COLO829 (cell line): ENCODE data around the gene PGM5.
A peak's percentile ranks its signal among the peaks of the same experiment; 100 is the strongest.

ENCODE experiments used
- DNase-seq: peaks from one replicate; pipeline ENCODE4 v3.0.0; 2012; ENCODE audit warnings: low spot score

Gene PGM5

GRCh38 chr9:68497629-68498028, 141.2 kb downstream of the PGM5 start:
- DNase-seq = no peak

GRCh38 chr9:68498816-68499215, 142.4 kb downstream of the PGM5 start:
- DNase-seq = no peak

- peak; percentile 68 for DNase-seq
Measured at GRCh38 chr9:68500457-68501381, 144.3 kb downstream of the PGM5 start.

- no peak for DNase-seq
Measured at GRCh38 chr9:68502279-68502678, 145.9 kb downstream of the PGM5 start.

GRCh38 chr9:68505681-68506409, 149.4 kb downstream of the PGM5 start:
- DNase-seq = no peak

- no peak for DNase-seq
Measured at GRCh38 chr9:68506551-68506950, 150.1 kb downstream of the PGM5 start.

- DNase-seq = peak; percentile 35
Measured at GRCh38 chr9:68507130-68507805, 150.9 kb downstream of the PGM5 start.

GRCh38 chr9:68507806-68508145, 151.4 kb downstream of the PGM5 start:
- no peak for DNase-seq

GRCh38 chr9:68508547-68508946, 152.1 kb downstream of the PGM5 start:
- DNase-seq = no peak

- DNase-seq = no peak
Measured at GRCh38 chr9:68509689-68510088, 153.3 kb downstream of the PGM5 start.

GRCh38 chr9:68513385-68513784, 157.0 kb downstream of the PGM5 start:
- DNase-seq = no peak

GRCh38 chr9:68513981-68514380, 157.6 kb downstream of the PGM5 start:
- DNase-seq = no peak

GRCh38 chr9:68515326-68516017, 159.1 kb downstream of the PGM5 start:
- DNase-seq = no peak

GRCh38 chr9:68522131-68522530, 165.7 kb downstream of the PGM5 start:
- no peak for DNase-seq

- DNase-seq = no peak
Measured at GRCh38 chr9:68522954-68523353, 166.5 kb downstream of the PGM5 start.

- no peak for DNase-seq
Measured at GRCh38 chr9:68523367-68523936, 167.0 kb downstream of the PGM5 start.

GRCh38 chr9:68530618-68531017, 174.2 kb downstream of the PGM5 start:
- DNase-seq = no peak

GRCh38 chr9:68532131-68532530, 175.7 kb downstream of the PGM5 start:
- DNase-seq = no peak

- DNase-seq = no peak
Measured at GRCh38 chr9:68533678-68534077, 177.3 kb downstream of the PGM5 start.

- DNase-seq = no peak
Measured at GRCh38 chr9:68536876-68537615, 180.6 kb downstream of the PGM5 start.

GRCh38 chr9:68537616-68537880, 181.1 kb downstream of the PGM5 start:
- DNase-seq = no peak
